HG03175 (cell line): ENCODE measurements around the gene C19orf47.

Experiments
- ATAC-seq: cut with Tn5 transposase; IDR thresholded peaks from one replicate; pipeline ENCODE4 v1.9.1; 2021; ENCODE audit warnings: mild to moderate bottlenecking, moderate library complexity; ENCODE audit not compliant: unreplicated experiment

Gene C19orf47

GRCh38 chr19:40348125-40348913, at the start of gene C19orf47, which contains the start of gene PLD3:
C19orf47 (minus strand) TSS chr19:40348397; CDS start chr19:40341857, 6,540 bp downstream.
PLD3 (plus strand) TSS chr19:40348695; CDS start chr19:40366484, 17,789 bp downstream.
- ATAC-seq, result peak; percentile 96

GRCh38 chr19:40397568-40397906, 49.3 kb upstream of the C19orf47 start:
- ATAC-seq, result no peak

- no peak for ATAC-seq
Measured at GRCh38 chr19:40396886-40397567, 48.8 kb upstream of the C19orf47 start.

- no peak for ATAC-seq
Measured at GRCh38 chr19:40395956-40396355, 47.8 kb upstream of the C19orf47 start.

GRCh38 chr19:40394816-40395210, 46.6 kb upstream of the C19orf47 start:
- ATAC-seq, result no peak

- ATAC-seq, result no peak
Measured at GRCh38 chr19:40393894-40394815, 46.0 kb upstream of the C19orf47 start.

- ATAC-seq, result no peak
Measured at GRCh38 chr19:40392894-40393517, 44.8 kb upstream of the C19orf47 start.

- no peak for ATAC-seq
Measured at GRCh38 chr19:40392123-40392522, 43.9 kb upstream of the C19orf47 start.

GRCh38 chr19:40390084-40390742, 42.0 kb upstream of the C19orf47 start, which contains the start of gene HIPK4:
HIPK4 (minus strand) TSS chr19:40390181; CDS start chr19:40389902, 279 bp downstream.
- no peak for ATAC-seq

- no peak for ATAC-seq
Measured at GRCh38 chr19:40389404-40390083, 41.3 kb upstream of the C19orf47 start.

- no peak for ATAC-seq
Measured at GRCh38 chr19:40388481-40388880, 40.3 kb upstream of the C19orf47 start.

- ATAC-seq, result no peak
Measured at GRCh38 chr19:40387155-40387554, 39.0 kb upstream of the C19orf47 start.

GRCh38 chr19:40383668-40384248, 35.6 kb upstream of the C19orf47 start:
- ATAC-seq, result no peak

GRCh38 chr19:40381321-40381720, 33.1 kb upstream of the C19orf47 start:
- ATAC-seq, result no peak

GRCh38 chr19:40380199-40381037, 32.2 kb upstream of the C19orf47 start:
- no peak for ATAC-seq

GRCh38 chr19:40379446-40380198, 31.4 kb upstream of the C19orf47 start:
- no peak for ATAC-seq

GRCh38 chr19:40378509-40378908, 30.3 kb upstream of the C19orf47 start:
- no peak for ATAC-seq
